OCI-LY3 (cell line): ENCODE data around the gene LAMB4.

Experiments
- EZH2phosphoT487 ChIP-seq: fragments of 200-600 bp; shearing (Covaris generic); IDR thresholded peaks from 2 replicates; pipeline ENCODE4 v1.6.1; 2018; ENCODE audit warnings: antibody characterized with exemption, mixed run types, low read depth
- TF ChIP-seq, protein P1 (sequence below): fragments of 200-600, 300-600 bp; sonication (generic); IDR thresholded peaks from 2 replicates; pipeline ENCODE4 v1.5.1; 2014; ENCODE audit warnings: antibody characterized with exemption, low read length, low read depth

DNA sequence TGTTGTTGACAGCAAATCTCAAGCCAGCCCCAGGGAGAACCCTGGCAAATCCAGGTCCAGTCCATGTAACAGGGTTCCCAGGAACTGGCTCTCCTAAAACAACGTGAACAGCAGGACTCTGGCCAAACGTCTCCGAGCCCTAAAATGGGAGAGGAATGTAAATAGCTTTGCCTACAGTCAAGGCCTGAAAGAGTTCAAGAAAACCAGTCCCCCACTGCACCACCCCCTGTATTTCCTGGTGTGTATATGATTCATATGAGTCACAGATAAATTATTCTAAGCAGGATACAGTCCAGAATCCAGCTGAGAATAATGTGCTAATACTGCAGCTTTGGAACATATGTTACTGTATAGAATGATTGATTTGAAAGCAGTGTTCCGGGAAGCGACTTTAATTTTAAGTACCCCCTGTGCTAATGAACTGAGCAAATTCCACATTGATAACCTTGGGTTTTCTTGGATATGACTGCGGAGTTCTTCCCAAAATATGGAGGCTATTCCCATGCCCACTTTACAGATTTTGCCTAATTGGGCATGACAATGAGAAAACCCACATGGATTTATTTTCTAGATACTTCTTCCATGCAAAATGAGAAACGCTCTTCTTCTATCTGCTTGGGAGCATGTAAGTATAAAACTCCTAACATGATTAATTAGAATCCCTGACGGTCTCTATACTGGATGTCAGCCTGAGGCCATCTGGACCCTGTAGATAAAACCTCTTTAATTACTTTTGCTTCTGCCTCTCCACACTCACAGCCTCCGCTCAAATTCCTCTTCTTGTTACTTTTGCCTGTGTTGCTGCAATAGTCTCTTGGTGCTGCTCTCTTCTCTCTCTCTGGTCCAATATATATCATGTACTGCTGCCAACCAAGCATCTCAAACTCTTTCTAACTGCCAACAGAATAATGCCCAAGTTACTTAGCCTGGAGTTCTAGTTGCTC lies 50.2 kb downstream of the LAMB4 start:
- TF ChIP-seq, protein P1, sequence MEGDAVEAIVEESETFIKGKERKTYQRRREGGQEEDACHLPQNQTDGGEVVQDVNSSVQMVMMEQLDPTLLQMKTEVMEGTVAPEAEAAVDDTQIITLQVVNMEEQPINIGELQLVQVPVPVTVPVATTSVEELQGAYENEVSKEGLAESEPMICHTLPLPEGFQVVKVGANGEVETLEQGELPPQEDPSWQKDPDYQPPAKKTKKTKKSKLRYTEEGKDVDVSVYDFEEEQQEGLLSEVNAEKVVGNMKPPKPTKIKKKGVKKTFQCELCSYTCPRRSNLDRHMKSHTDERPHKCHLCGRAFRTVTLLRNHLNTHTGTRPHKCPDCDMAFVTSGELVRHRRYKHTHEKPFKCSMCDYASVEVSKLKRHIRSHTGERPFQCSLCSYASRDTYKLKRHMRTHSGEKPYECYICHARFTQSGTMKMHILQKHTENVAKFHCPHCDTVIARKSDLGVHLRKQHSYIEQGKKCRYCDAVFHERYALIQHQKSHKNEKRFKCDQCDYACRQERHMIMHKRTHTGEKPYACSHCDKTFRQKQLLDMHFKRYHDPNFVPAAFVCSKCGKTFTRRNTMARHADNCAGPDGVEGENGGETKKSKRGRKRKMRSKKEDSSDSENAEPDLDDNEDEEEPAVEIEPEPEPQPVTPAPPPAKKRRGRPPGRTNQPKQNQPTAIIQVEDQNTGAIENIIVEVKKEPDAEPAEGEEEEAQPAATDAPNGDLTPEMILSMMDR, result no peak
- TF ChIP-seq EZH2phosphoT487, result no peak
